Measurements from ENCODE around the gene IVNS1ABP.

GRCh38 chr1:185289880-185290279, 27.2 kb downstream of the IVNS1ABP start:
- TF ChIP-seq CTCF (IDR thresholded peaks at IDR 0.05): no peak
- TF ChIP-seq POLR2A (IDR thresholded peaks at IDR 0.05): no peak

Data from prostate gland (tissue), 2 donors.